Fibroblast of skin of right quadriceps (primary cell): Measurements from ENCODE around the gene FNIP1.
"Not testable (repeated sequence)": the region's sequence is repeated elsewhere in the genome, so short reads cannot be mapped to it uniquely, and the experiment has no call there.

Experiments
- DNase-seq: peaks from one replicate; pipeline ENCODE4 v3.0.0-alpha.2; 2013

FNIP1 gene

DNA sequence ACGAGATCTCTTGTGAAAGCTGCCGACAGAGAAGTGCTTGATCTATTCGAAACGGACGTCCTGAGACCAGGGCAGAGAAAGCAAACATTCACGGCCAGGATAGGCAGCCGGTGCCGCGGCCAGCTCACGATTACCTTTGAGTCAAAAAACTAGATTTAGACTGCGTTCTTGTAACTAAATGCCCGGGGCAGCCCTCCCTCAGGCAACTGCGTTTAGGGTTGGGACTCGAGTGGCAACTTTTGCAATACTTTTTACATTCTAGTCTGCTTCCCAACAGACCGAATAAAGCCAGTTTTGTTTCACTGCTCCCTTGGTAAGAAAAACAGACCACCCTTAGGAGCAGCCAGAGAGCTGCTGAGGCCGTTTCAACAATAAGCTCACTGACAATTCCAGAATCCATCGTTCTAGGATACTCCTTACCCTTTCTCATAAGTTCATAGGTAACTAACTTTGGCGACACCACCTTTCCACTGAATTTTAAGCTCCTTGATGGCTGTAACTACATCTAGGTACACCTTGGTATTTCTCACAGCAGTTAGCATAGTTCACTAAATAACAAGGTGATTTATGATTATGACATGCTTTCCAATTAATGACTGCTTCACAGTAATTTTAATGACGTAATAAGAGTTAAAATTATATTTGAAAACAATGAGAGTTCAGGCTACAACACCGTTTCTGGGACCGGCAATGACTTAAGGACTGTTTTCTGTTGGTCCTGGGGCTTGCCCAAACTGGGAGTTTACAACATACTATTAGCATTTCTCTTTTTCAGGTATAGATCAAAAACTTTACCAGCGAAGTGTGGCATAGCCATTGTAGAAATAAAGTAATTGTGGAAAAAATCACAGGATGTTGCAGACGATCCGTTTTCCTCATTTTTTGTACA, 160.9 kb downstream of the FNIP1 start:
- DNase-seq = no peak

DNA sequence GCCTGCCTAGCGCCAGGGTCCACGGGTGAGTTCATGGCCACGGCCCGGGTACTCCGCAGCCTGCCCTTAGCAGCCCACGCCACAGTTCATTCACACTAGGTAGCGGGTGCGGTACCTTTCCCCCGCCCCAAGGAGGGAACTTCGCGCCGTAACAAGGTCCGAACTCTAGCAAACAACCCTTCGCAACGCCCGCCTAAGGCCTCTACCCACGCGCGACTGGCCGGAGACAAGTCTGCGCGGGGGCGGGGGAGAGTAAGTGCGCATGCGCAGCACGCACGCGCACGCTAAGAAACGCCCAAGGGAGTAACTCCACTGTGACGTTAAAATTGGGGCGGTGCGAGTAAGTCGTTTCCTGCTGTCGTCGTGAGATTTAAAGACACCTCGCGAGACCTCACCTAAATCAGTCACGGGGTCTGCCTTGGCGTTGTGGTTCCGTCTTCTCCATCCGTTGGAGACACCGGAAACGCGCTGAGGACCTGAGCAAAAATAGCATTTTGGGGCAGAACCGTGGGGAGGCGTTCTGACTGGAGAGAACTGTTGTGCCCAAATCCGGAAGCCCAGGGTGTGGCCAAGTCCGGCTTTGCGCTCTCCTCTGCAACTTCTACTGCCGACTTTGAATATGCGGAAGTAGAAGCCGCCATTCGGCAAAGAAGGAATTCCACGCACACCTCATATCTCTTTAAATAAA, 161.7 kb downstream of the FNIP1 start, which contains the start of gene RAPGEF6:
RAPGEF6 (minus strand) TSS at position 234 of the 688 bp plus-strand sequence; CDS start at position 35, 199 bp downstream.
- peak; percentile 100 for DNase-seq

DNA sequence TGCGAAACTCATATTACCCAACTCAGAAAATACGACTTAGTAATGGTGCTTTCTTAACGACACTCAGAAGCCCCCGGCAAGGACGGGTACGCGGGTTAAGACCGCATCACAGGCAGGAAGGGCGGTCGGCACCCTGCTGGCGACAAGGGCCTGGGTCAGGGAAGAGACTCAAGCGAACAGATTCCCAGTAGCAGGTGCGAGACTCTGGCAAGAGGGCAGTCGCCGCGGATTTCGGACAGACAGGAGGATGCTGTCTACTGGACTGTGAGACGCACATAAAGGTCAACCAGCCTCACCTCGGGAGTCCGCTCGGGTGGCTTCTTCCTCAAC, 162.2 kb downstream of the FNIP1 start:
- DNase-seq = peak; percentile 45

DNA sequence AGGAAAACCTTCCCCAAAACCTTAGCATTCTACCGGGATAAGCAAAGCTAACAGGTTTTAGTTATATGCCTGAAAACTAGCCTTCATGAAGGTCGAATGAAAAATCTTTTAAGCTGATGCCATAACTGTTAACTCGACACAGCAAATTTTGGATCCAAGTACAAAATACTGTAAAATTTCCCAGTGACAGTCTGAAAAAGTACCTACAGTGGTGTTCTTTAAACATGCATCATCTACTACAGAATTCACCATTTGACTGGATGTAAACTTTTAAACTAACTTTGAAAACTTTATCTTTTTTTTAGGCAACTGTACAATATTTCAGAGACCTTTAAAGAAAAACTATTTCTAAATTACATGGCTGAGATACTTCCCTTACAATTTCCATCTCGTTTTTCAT, 162.6 kb downstream of the FNIP1 start:
- no peak for DNase-seq

- no peak for DNase-seq
Measured at GRCh38 chr5:131633830-131634229, 163.0 kb downstream of the FNIP1 start.

- DNase-seq = no peak
Measured at GRCh38 chr5:131630963-131631350, 165.9 kb downstream of the FNIP1 start.

- DNase-seq = no peak
Measured at GRCh38 chr5:131630208-131630962, 166.4 kb downstream of the FNIP1 start.

DNA sequence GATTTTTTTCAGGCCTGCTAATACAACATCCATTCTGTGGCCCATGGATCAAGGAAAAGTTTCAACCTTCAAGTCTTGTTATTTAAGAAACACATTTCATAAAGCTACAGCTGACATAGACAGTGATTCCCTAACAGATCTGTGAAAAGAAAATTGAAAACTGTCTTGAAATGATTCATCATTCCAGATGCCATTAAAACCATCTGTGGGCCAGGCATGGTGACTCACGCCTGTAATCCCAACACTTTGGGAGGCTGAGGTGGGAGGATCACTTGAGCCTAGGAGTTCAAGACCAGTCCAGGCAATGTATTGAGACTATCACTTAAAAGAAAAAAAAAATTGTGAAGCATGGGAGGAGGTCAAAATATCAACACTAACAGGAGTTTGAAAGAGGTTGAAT, 167.8 kb downstream of the FNIP1 start:
- DNase-seq = peak; percentile 68

GRCh38 chr5:131627207-131627865, 169.5 kb downstream of the FNIP1 start:
- no peak for DNase-seq

GRCh38 chr5:131622633-131623032, 174.2 kb downstream of the FNIP1 start:
- DNase-seq = no peak

- DNase-seq = not testable (repeated sequence)
Measured at GRCh38 chr5:131621164-131621563, 175.7 kb downstream of the FNIP1 start.

DNA sequence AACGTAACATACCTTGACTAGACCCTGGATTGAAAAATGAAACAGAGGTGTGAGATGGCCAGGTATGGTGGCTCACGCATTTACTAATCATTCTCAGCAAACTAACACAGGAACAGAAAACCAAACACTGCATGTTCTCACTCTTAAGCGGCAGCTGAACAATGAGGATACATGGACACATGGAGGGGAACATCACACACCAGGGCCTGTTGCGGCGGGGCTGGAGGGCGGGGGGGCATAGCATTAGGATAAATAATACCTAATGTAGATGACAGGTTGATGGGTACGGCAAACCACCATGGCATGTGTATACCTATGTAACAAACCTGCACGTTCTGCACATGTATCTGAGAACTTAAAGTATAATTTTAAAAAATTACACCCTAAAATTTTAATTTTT, 177.7 kb downstream of the FNIP1 start:
- DNase-seq = no peak

GRCh38 chr5:131617140-131617822, 179.5 kb downstream of the FNIP1 start:
- DNase-seq = no peak

DNA sequence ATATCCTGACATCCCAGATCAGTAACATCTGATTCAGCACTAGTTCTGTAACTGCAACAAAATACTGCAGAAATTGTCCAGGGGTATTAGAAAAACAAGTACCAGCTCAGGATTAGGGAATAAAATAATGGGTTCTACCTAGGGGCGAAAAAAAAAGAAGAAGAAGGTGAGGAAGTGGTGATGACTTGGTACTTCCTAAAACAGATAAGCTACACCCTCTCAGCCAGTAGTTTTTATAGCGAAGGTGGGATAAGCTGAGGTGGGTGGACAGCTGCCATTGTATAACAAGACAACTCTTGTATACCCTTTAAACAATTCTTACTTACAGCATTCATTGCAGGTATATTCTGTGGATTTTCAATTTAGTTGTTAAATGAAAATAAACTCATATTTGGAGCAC, 180.9 kb downstream of the FNIP1 start:
- no peak for DNase-seq

- DNase-seq = no peak
Measured at GRCh38 chr5:131613423-131613822, 183.4 kb downstream of the FNIP1 start.

GRCh38 chr5:131611064-131611381, 185.8 kb downstream of the FNIP1 start:
- no peak for DNase-seq

GRCh38 chr5:131610198-131611063, 186.4 kb downstream of the FNIP1 start:
- DNase-seq = peak; percentile 92

GRCh38 chr5:131609774-131610173, 187.0 kb downstream of the FNIP1 start:
- peak; percentile 54 for DNase-seq

DNA sequence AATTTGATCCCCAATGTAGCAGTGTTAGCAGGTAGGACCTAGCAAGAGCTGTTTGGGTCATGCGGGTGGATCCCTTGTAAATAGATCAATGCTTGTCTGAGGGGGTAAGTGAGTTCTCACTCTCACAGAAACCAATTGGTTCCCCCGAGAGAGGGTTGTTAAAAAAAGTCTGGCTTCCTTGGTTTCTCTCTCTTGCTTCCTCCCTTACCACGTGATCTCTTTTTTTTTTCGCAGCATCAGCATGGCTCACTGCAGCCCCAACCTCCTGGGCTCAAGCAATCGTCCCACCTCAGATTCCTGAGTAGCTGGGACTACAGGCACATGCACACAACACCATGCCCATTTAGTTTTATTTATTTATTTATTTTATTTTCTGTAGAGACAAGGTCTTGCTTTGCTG, 188.2 kb downstream of the FNIP1 start:
- no peak for DNase-seq

- DNase-seq = peak; percentile 35
Measured at GRCh38 chr5:131607903-131608540, 188.8 kb downstream of the FNIP1 start.

DNA sequence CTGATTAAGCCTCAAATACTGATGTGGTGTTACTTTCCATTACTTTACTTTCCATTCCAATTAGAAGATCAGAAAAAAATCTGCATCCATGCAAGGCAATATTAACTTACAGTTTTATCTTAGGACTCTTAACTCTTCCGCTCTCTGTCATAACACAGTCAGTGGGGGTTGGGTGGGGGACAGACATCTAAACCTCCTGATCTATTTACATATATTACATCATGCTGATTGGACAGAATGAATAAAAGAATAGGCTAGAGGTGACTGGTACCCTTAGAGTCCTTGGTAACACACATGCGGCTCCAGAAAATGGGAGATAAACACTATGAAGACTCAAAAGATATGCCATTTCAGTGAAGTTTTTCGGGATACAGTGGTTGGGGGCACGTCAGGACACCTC, 189.4 kb downstream of the FNIP1 start:
- no peak for DNase-seq
